HG02870 (cell line): Measurements from ENCODE around the gene RTP2.

Source experiments
- ATAC-seq: cut with Tn5 transposase; IDR thresholded peaks from one replicate; pipeline ENCODE4 v1.9.1; 2021; ENCODE audit warnings: mild to moderate bottlenecking, moderate library complexity; ENCODE audit not compliant: unreplicated experiment

Gene RTP2

GRCh38 chr3:187739094-187739560 lies 36.8 kb upstream of the RTP2 start:
- ATAC-seq: no peak

GRCh38 chr3:187738331-187739093 lies 36.2 kb upstream of the RTP2 start:
- ATAC-seq: peak; percentile 64

- no peak for ATAC-seq
Measured at GRCh38 chr3:187738071-187738330, 35.6 kb upstream of the RTP2 start.

GRCh38 chr3:187737368-187738070 lies 35.2 kb upstream of the RTP2 start:
- ATAC-seq: no peak

- ATAC-seq: no peak
Measured at GRCh38 chr3:187737006-187737367, 34.6 kb upstream of the RTP2 start.

GRCh38 chr3:187736418-187736871 lies 34.1 kb upstream of the RTP2 start:
- no peak for ATAC-seq

- no peak for ATAC-seq
Measured at GRCh38 chr3:187735837-187736236, 33.5 kb upstream of the RTP2 start.

GRCh38 chr3:187735383-187735782 lies 33.0 kb upstream of the RTP2 start:
- ATAC-seq: no peak

- ATAC-seq: no peak
Measured at GRCh38 chr3:187734841-187735240, 32.5 kb upstream of the RTP2 start.

GRCh38 chr3:187733371-187733770 lies 31.0 kb upstream of the RTP2 start:
- ATAC-seq: no peak

- ATAC-seq: no peak
Measured at GRCh38 chr3:187729598-187729997, 27.2 kb upstream of the RTP2 start.

GRCh38 chr3:187728940-187729583 lies 26.7 kb upstream of the RTP2 start:
- no peak for ATAC-seq

- ATAC-seq: no peak
Measured at GRCh38 chr3:187728248-187728647, 25.9 kb upstream of the RTP2 start.

GRCh38 chr3:187726564-187726963 lies 24.2 kb upstream of the RTP2 start:
- no peak for ATAC-seq

GRCh38 chr3:187725653-187726370 lies 23.5 kb upstream of the RTP2 start:
- no peak for ATAC-seq

GRCh38 chr3:187725224-187725623 lies 22.9 kb upstream of the RTP2 start:
- ATAC-seq: no peak

GRCh38 chr3:187722206-187722612 lies 19.9 kb upstream of the RTP2 start:
- no peak for ATAC-seq

- no peak for ATAC-seq
Measured at GRCh38 chr3:187721055-187721454, 18.7 kb upstream of the RTP2 start.

GRCh38 chr3:187720337-187720670 lies 17.9 kb upstream of the RTP2 start:
- ATAC-seq: no peak

GRCh38 chr3:187719628-187720336 lies 17.4 kb upstream of the RTP2 start:
- ATAC-seq: no peak

- no peak for ATAC-seq
Measured at GRCh38 chr3:187718802-187719201, 16.4 kb upstream of the RTP2 start.
